ENCODE data around the gene HRH2. TPM values are rescaled to one million over a fixed set of nuclear protein-coding genes. Genes with fewer than 3 reads are reported as not detected.

Gene HRH2
- total and polyA plus RNA-seq, 8 donors, result 0.58 to 44.6 (median 4.6) TPM

GRCh38 chr5:175728885-175729828, 71.3 kb downstream of the HRH2 start:
- peak overlapping the region in 1 of 4 donors; percentile 17 for H3K4me3 ChIP-seq
- peaks cover 8 to 13% (median 11%) of the 10 kb centered on the region in 4 donors for H3K4me1 ChIP-seq
- peaks cover 0 to 50% (median 12%) of the 10 kb centered on the region in 3 donors for H3K27me3 ChIP-seq
- H3K27ac ChIP-seq, result no peak overlapping the region
- H3K9me3 ChIP-seq, result peaks cover 0 to 5% (median 1%) of the 10 kb centered on the region in 4 donors
- TF ChIP-seq, protein P1, sequence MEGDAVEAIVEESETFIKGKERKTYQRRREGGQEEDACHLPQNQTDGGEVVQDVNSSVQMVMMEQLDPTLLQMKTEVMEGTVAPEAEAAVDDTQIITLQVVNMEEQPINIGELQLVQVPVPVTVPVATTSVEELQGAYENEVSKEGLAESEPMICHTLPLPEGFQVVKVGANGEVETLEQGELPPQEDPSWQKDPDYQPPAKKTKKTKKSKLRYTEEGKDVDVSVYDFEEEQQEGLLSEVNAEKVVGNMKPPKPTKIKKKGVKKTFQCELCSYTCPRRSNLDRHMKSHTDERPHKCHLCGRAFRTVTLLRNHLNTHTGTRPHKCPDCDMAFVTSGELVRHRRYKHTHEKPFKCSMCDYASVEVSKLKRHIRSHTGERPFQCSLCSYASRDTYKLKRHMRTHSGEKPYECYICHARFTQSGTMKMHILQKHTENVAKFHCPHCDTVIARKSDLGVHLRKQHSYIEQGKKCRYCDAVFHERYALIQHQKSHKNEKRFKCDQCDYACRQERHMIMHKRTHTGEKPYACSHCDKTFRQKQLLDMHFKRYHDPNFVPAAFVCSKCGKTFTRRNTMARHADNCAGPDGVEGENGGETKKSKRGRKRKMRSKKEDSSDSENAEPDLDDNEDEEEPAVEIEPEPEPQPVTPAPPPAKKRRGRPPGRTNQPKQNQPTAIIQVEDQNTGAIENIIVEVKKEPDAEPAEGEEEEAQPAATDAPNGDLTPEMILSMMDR (IDR thresholded peaks at IDR 0.05), result peak in 1 of 7 experiments; percentile 27
- no peak for TF ChIP-seq POLR2A (IDR thresholded peaks at IDR 0.05)
- peak; percentile 43 to 72 for DNase-seq
- no peaks in the 10 kb centered on the region for H3K36me3 ChIP-seq
- 19 to 29% (median 20%) methylated on average over 29 to 33 of the region's 33 CpGs for WGBS, 5 donors
- intact Hi-C loops (cut with DNase I; ENCODE audit: low total_unique reads), result no loop called here

DNA sequence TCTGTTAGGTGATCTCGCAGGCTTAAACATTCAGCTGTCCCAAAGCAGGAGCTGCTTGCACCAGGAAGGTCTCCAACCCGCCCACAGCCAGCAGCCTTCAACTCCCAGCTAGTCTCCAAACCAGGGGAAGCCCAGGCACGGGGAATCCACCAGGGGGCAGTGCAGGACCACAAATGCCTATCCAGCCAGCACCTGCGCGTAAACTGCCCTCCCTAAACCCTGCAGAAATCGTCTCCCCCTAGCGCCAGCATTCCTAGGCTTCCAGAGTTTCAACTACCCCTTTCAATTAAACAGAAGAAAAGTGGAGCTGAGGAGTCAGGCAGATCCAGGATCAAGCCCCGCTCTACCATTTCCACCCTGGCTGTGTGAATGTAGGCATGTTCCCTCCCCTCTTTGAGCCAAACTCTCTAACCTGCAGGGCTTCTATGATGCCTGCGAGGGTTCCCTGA, 72.0 kb downstream of the HRH2 start:
- TF ChIP-seq, protein P1 (IDR thresholded peaks at IDR 0.05), result peak in 6 of 7 experiments; percentile 50 to 99 (median 94)
- no peak for TF ChIP-seq POLR2A (IDR thresholded peaks at IDR 0.05)
- TF ChIP-seq EP300 (IDR thresholded peaks at IDR 0.05), result no peak
- peak in 1 of 3 donors; percentile 52 for TF ChIP-seq POLR2AphosphoS5 (IDR thresholded peaks at IDR 0.05)
- peaks cover 0 to 5% (median 1%) of the 10 kb centered on the region in 4 donors for H3K9me3 ChIP-seq
- H3K4me3 ChIP-seq, result peak overlapping the region in 1 of 4 donors; percentile 17
- DNase-seq, result peak; percentile 96
- H3K4me1 ChIP-seq, result peaks cover 8 to 13% (median 11%) of the 10 kb centered on the region in 4 donors
- 2 to 7% (median 5%) methylated on average over 9 of the region's 9 CpGs for WGBS, 5 donors
- H3K27ac ChIP-seq, result no peak overlapping the region
- H3K27me3 ChIP-seq, result peaks cover 0 to 50% (median 12%) of the 10 kb centered on the region in 3 donors
- no peaks in the 10 kb centered on the region for H3K36me3 ChIP-seq
- intact Hi-C loops (cut with DNase I; ENCODE audit: low total_unique reads), result no loop called here

- Histone ChIP-seq H3K4me1 (peaks cover 8 to 13% (median 11%) of the 10 kb centered on the region in 4 donors), H3K9me3 (peaks cover 0 to 5% (median 1%) of the 10 kb centered on the region in 4 donors), H3K4me3 (no peak overlapping the region), H3K36me3 (no peaks in the 10 kb centered on the region), H3K27ac (no peak overlapping the region), H3K27me3 (peaks cover 0 to 61% (median 12%) of the 10 kb centered on the region in 3 donors)
- WGBS, 5 donors, result 55 to 79% (median 68%) methylated on average over 2 to 3 of the region's 3 CpGs
- intact Hi-C loops (cut with DNase I; ENCODE audit: low total_unique reads), result no loop called here
- no peak for TF ChIP-seq POLR2A (IDR thresholded peaks at IDR 0.05)
- TF ChIP-seq POLR2AphosphoS5 (IDR thresholded peaks at IDR 0.05), result no peak
- TF ChIP-seq EP300 (IDR thresholded peaks at IDR 0.05), result no peak
- TF ChIP-seq, protein P1 (IDR thresholded peaks at IDR 0.05), result no peak
- DNase-seq, result no peak
These were observed 73.3 kb downstream of the HRH2 start for GRCh38 chr5:175731172-175731571.

GRCh38 chr5:175731756-175732465, 74.0 kb downstream of the HRH2 start:
- H3K4me3 ChIP-seq, result no peak overlapping the region
- no peaks in the 10 kb centered on the region for H3K36me3 ChIP-seq
- DNase-seq, result no peak
- peaks cover 0 to 5% (median 1%) of the 10 kb centered on the region in 4 donors for H3K9me3 ChIP-seq
- peaks cover 8 to 13% (median 11%) of the 10 kb centered on the region in 4 donors for H3K4me1 ChIP-seq
- peaks cover 0 to 68% (median 19%) of the 10 kb centered on the region in 3 donors for H3K27me3 ChIP-seq
- intact Hi-C loops (cut with DNase I; ENCODE audit: low total_unique reads), result no loop called here
- TF ChIP-seq EP300 (IDR thresholded peaks at IDR 0.05) (no peak), POLR2AphosphoS5 (IDR thresholded peaks at IDR 0.05) (no peak), POLR2A (IDR thresholded peaks at IDR 0.05) (no peak)
- TF ChIP-seq, protein P1 (IDR thresholded peaks at IDR 0.05), result no peak
- H3K27ac ChIP-seq, result no peak overlapping the region
- WGBS, 5 donors, result 59 to 76% (median 71%) methylated on average over 4 of the region's 4 CpGs

Data from stomach (tissue), 9 donors.